ENCODE measurements around the gene AAK1. TPM values are rescaled to one million over a fixed set of nuclear protein-coding genes. Genes with fewer than 3 reads are reported as not detected.
"Not testable (repeated sequence)": the region's sequence is repeated elsewhere in the genome, so short reads cannot be mapped to it uniquely, and the experiment has no call there.

Gene AAK1
- polyA plus RNA-seq, 1 experiment = 23.3 TPM

- no peaks in the 10 kb centered on the region for H3K27me3 ChIP-seq (ENCODE audit: control insufficient read depth, insufficient read depth, low read length)
- CTCF ChIA-PET = interaction anchor here (1.0 to 1.1 kb wide), 2 partner anchors 11 to 12 kb away, joined by 4 read pairs; no protein-coding TSS in a partner anchor
Measured at GRCh38 chr2:69576880-69577279, 66.7 kb downstream of the AAK1 start.

DNA sequence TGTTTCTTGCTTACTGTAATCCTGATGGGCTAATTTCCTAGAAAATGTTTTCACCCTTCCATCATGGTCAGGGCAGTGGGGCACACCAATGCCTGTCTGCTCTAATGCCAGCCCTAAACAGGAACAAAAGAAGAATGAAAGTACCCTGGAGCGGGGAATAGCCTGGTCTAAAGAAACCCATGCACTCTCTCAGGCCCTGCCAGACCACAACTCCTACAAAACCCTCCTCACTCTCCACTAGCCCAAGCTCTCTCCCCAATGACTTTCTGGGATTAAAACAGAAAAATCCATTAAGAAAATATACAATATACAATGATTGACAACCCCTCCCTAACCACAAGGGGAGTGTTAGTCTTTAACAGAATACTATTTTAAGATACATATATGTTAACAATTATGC, 67.6 kb downstream of the AAK1 start:
- Histone ChIP-seq H3K27me3 (ENCODE audit: control insufficient read depth, insufficient read depth, low read length) (no peaks in the 10 kb centered on the region), H3K36me3 (ENCODE audit: control insufficient read depth, insufficient read depth, low read length) (no peaks in the 10 kb centered on the region), H3K4me3 (ENCODE audit: low read depth, low read length) (no peak overlapping the region)
- DNase-seq (ENCODE audit: low read depth) = no peak
- ChIA-PET CTCF (interaction anchor here (1.0 kb wide), 1 partner anchor 10 kb away, joined by 4 read pairs; no protein-coding TSS in a partner anchor), POLR2A (no interaction called here)
- no peak for TF ChIP-seq CTCF (IDR thresholded peaks at IDR 0.05; ENCODE audit: insufficient read depth, low read depth, low read length)

More at GRCh38 chr2:69576880-69577279, 66.7 kb downstream of the AAK1 start:
- POLR2A ChIA-PET = no interaction called here
- DNase-seq (ENCODE audit: low read depth) = no peak
- H3K36me3 ChIP-seq (ENCODE audit: control insufficient read depth, insufficient read depth, low read length) = no peaks in the 10 kb centered on the region
- no peak overlapping the region for H3K4me3 ChIP-seq (ENCODE audit: low read depth, low read length)
- no peak for TF ChIP-seq CTCF (IDR thresholded peaks at IDR 0.05; ENCODE audit: insufficient read depth, low read depth, low read length)

GRCh38 chr2:69575371-69575770, 68.2 kb downstream of the AAK1 start:
- H3K36me3 ChIP-seq (ENCODE audit: control insufficient read depth, insufficient read depth, low read length); CTCF ChIA-PET; H3K4me3 ChIP-seq (ENCODE audit: low read depth, low read length); H3K27me3 ChIP-seq (ENCODE audit: control insufficient read depth, insufficient read depth, low read length); POLR2A ChIA-PET; DNase-seq (ENCODE audit: low read depth): not testable (repeated sequence)

DNA sequence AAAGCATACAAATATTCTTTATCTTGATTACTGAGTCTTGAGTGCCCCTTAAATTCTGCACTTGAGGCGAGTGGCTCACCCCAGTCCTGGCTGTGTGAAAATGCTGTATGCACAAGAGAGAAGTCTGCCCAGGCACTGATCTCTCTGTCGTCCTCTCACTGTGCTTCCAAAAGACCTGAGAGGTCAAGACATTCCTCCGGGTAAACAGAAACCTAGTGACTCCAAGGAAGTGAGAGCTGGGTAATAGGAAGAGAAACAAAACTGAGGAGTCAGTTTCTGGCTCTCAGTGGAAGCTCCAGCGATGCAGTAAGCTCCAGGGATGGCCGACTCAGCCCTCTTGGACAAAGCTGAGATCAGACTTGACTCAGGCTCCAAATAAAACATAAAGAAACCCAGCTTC, 70.9 kb downstream of the AAK1 start:
- TF ChIP-seq CTCF (IDR thresholded peaks at IDR 0.05; ENCODE audit: insufficient read depth, low read depth, low read length) = no peak
- Histone ChIP-seq H3K36me3 (ENCODE audit: control insufficient read depth, insufficient read depth, low read length) (no peaks in the 10 kb centered on the region), H3K27me3 (ENCODE audit: control insufficient read depth, insufficient read depth, low read length) (no peaks in the 10 kb centered on the region), H3K4me3 (ENCODE audit: low read depth, low read length) (no peak overlapping the region)
- no peak for DNase-seq (ENCODE audit: low read depth)
- POLR2A ChIA-PET = interaction anchor here (0.5 kb wide), 1 partner anchor 131 kb away, joined by 3 read pairs; no protein-coding TSS in a partner anchor
- CTCF ChIA-PET = interaction anchor here (0.6 to 1.6 kb wide), 4 partner anchors 12 to 244 kb away, joined by 3 to 5 read pairs (median 4); no protein-coding TSS in a partner anchor

DNA sequence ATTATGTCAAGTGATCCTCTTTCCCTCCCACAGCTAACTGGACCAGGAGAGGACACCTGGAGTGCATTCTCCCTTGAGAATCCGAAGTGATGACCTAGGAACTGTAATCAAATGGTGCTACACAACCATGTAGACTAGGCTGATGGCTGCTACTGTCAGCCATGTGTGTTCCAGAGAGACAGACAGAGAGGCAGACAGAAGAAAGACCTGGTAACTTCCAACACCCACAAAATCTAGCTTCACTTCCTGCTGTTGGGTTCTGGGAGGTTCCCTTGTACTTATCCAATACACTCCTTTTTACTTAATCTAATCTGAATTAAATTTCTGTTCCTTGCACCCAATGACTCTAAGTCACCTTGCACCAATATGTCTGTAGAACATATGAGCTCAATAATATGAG, 72.3 kb downstream of the AAK1 start:
- H3K27me3 ChIP-seq (ENCODE audit: control insufficient read depth, insufficient read depth, low read length) = no peaks in the 10 kb centered on the region
- ChIA-PET POLR2A (no interaction called here), CTCF (no interaction called here)
- no peak overlapping the region for H3K4me3 ChIP-seq (ENCODE audit: low read depth, low read length)
- no peaks in the 10 kb centered on the region for H3K36me3 ChIP-seq (ENCODE audit: control insufficient read depth, insufficient read depth, low read length)
- DNase-seq (ENCODE audit: low read depth) = no peak
- no peak for TF ChIP-seq CTCF (IDR thresholded peaks at IDR 0.05; ENCODE audit: insufficient read depth, low read depth, low read length)

- POLR2A ChIA-PET = no interaction called here
- H3K36me3 ChIP-seq (ENCODE audit: control insufficient read depth, insufficient read depth, low read length) = no peaks in the 10 kb centered on the region
Measured at GRCh38 chr2:69570474-69570873, 73.1 kb downstream of the AAK1 start.

More at GRCh38 chr2:69570474-69570873, 73.1 kb downstream of the AAK1 start:
- Histone ChIP-seq H3K4me3 (ENCODE audit: low read depth, low read length) (no peak overlapping the region), H3K27me3 (ENCODE audit: control insufficient read depth, insufficient read depth, low read length) (no peaks in the 10 kb centered on the region)
- DNase-seq (ENCODE audit: low read depth) = no peak
- CTCF ChIA-PET = interaction anchor here (0.8 kb wide), 1 partner anchor 154 kb away, joined by 3 read pairs; no protein-coding TSS in a partner anchor
- no peak for TF ChIP-seq CTCF (IDR thresholded peaks at IDR 0.05; ENCODE audit: insufficient read depth, low read depth, low read length)

Data from BJ (cell line).